Mucosa of stomach (tissue), 1 donor: ENCODE data around the gene TMEM119.
A peak's percentile ranks its signal among the peaks of the same experiment; 100 is the strongest.
"Not testable (repeated sequence)": the region's sequence is repeated elsewhere in the genome, so short reads cannot be mapped to it uniquely, and the experiment has no call there.

Experiments
- H3K27me3 ChIP-seq: one replicate; pipeline ENCODE4 v1.7.0; 2013; ENCODE audit warnings: mild to moderate bottlenecking, low read length; ENCODE audit not compliant: control insufficient read depth, insufficient read depth
- H3K36me3 ChIP-seq: one replicate; pipeline ENCODE4 v1.7.0; 2013; ENCODE audit warnings: low read length; ENCODE audit not compliant: control insufficient read depth, insufficient read depth
- H3K4me1 ChIP-seq: one replicate; pipeline ENCODE4 v1.7.0; 2013; ENCODE audit warnings: mild to moderate bottlenecking, low read length; ENCODE audit not compliant: control insufficient read depth, insufficient read depth
- H3K4me3 ChIP-seq: one replicate; pipeline ENCODE4 v1.7.0; 2013; ENCODE audit warnings: low read length
- H3K9ac ChIP-seq: one replicate; pipeline ENCODE4 v1.7.0; 2013; ENCODE audit warnings: mild to moderate bottlenecking, low read length, moderate library complexity
- H3K9me3 ChIP-seq: one replicate; pipeline ENCODE4 v1.7.0; 2013; ENCODE audit warnings: mild to moderate bottlenecking, low read length, moderate library complexity; ENCODE audit not compliant: control insufficient read depth
- donor health status: Pancreatic carcinoma.

The TMEM119 gene

DNA sequence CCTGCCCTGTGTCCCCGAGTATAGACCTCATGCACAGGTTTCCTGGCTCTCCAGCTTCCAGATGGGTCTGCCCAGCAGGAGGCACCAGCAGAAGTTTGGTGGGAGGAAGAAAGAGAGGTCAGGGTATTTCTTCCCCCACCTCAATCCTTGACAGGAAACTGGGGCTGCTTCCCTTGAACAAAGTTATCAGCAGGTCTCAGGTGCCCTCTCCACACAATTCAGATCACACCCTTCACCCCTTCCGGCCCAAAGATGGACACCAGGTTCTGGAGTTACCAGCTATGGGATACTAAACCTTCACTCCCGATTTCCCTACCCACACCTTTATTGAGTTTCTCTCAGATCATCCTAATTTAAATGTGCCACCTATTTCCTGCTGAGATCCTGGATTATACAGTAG is 38.1 kb downstream of the TMEM119 start:
- Histone ChIP-seq H3K36me3 (peaks cover 7% of the 10 kb centered on the region), H3K27me3 (no peaks in the 10 kb centered on the region), H3K9ac (peak overlapping the region; percentile 94), H3K4me3 (peak overlapping the region; percentile 98), H3K9me3 (no peaks in the 10 kb centered on the region), H3K4me1 (peaks cover 26% of the 10 kb centered on the region)

- H3K4me1 ChIP-seq, result peaks cover 26% of the 10 kb centered on the region
- H3K36me3 ChIP-seq, result peaks cover under 1% of the 10 kb centered on the region
- no peaks in the 10 kb centered on the region for H3K9me3 ChIP-seq
- H3K4me3 ChIP-seq, result no peak overlapping the region
- no peaks in the 10 kb centered on the region for H3K27me3 ChIP-seq
- H3K9ac ChIP-seq, result no peak overlapping the region
Measured at GRCh38 chr12:108559007-108559655, 38.8 kb downstream of the TMEM119 start.

DNA sequence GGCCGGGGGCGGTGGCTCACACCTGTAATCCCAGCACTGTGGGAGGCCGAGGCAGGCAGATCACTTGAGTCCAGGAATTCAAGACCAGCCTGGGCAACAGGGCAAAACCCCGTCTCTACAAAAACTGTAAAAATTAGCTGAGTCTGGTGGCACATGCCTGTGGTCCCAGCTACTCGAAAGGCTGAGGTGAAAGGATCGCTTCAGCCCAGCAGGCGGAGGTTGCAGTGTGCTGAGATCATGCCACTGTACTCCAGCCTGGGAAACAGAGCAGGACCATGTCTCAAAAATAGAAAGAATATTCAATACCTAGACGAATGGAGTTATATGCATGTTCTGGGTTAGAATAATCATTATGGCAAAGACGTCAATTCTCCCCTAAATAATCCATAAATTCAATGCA is 42.5 kb downstream of the TMEM119 start:
- H3K4me1 ChIP-seq, result peaks cover 11% of the 10 kb centered on the region
- H3K27me3 ChIP-seq, H3K9me3 ChIP-seq: not testable (repeated sequence)

GRCh38 chr12:108553799-108554198 is 44.1 kb downstream of the TMEM119 start:
- peaks cover 5% of the 10 kb centered on the region for H3K4me1 ChIP-seq
- H3K9ac ChIP-seq, result no peak overlapping the region
- no peaks in the 10 kb centered on the region for H3K27me3 ChIP-seq
- no peaks in the 10 kb centered on the region for H3K9me3 ChIP-seq
- no peak overlapping the region for H3K4me3 ChIP-seq
- H3K36me3 ChIP-seq, result no peaks in the 10 kb centered on the region

More for the DNA sequence above, 42.5 kb downstream of the TMEM119 start:
- not testable (repeated sequence) for H3K9ac ChIP-seq, H3K36me3 ChIP-seq, H3K4me3 ChIP-seq

- H3K27me3 ChIP-seq, result no peaks in the 10 kb centered on the region
- H3K9ac ChIP-seq, result no peak overlapping the region
- H3K9me3 ChIP-seq, result no peaks in the 10 kb centered on the region
- H3K4me3 ChIP-seq, result no peak overlapping the region
- H3K36me3 ChIP-seq, result peaks cover 7% of the 10 kb centered on the region
- no peaks in the 10 kb centered on the region for H3K4me1 ChIP-seq
Measured at GRCh38 chr12:108551535-108551934, 46.3 kb downstream of the TMEM119 start.

GRCh38 chr12:108548954-108549521 is 48.8 kb downstream of the TMEM119 start:
- peaks cover 14% of the 10 kb centered on the region for H3K36me3 ChIP-seq
- H3K9ac ChIP-seq, result no peak overlapping the region
- no peaks in the 10 kb centered on the region for H3K27me3 ChIP-seq
- H3K4me3 ChIP-seq, result no peak overlapping the region
- H3K9me3 ChIP-seq, result no peaks in the 10 kb centered on the region
- no peaks in the 10 kb centered on the region for H3K4me1 ChIP-seq

GRCh38 chr12:108547686-108548085 is 50.2 kb downstream of the TMEM119 start:
- no peak overlapping the region for H3K9ac ChIP-seq
- H3K4me3 ChIP-seq, result no peak overlapping the region
- no peaks in the 10 kb centered on the region for H3K9me3 ChIP-seq
- peaks cover 14% of the 10 kb centered on the region for H3K36me3 ChIP-seq
- H3K4me1 ChIP-seq, result no peaks in the 10 kb centered on the region
- H3K27me3 ChIP-seq, result no peaks in the 10 kb centered on the region

GRCh38 chr12:108543652-108544051 is 54.2 kb downstream of the TMEM119 start:
- Histone ChIP-seq H3K27me3 (no peaks in the 10 kb centered on the region), H3K4me1 (no peaks in the 10 kb centered on the region), H3K9me3 (no peaks in the 10 kb centered on the region), H3K9ac (no peak overlapping the region), H3K36me3 (peaks cover 14% of the 10 kb centered on the region), H3K4me3 (no peak overlapping the region)

DNA sequence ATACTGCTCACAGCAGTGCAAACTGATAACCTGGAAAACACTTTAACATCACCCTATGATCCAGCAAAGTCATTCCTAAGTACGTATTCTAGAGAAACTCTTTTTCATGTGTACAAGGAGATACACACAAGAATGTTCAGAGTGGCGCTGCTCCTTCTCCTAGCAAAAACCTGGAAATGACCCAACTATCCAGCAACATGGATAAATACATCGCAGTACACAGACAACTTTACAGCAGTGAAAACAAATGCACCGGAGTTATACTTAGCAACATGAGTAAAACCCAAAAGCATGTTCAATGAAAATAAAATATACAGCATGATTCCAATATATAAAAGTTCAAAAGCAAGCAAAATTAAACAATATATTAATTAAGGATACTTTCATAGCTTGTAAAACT is 55.6 kb downstream of the TMEM119 start:
- H3K9me3 ChIP-seq, result no peaks in the 10 kb centered on the region
- H3K9ac ChIP-seq, result no peak overlapping the region
- no peak overlapping the region for H3K4me3 ChIP-seq
- H3K27me3 ChIP-seq, result no peaks in the 10 kb centered on the region
- no peaks in the 10 kb centered on the region for H3K4me1 ChIP-seq
- H3K36me3 ChIP-seq, result peaks cover 7% of the 10 kb centered on the region
